Adrenal gland (tissue), 5 donors: ENCODE results near the gene SH3BGRL2.

Source experiments
- CTCF ChIP-seq, 6 experiments: fragments of 450-650 bp in 4 of 6; fragments of 200-600 bp in 2 of 6; sonication (generic) in 1 of 6; IDR thresholded peaks; 1 replicate in 5 of 6; 2 replicates in 1 of 6; pipeline versions ENCODE4 v1.5.1 to v1.8.0; 2016 to 2021; ENCODE audit warnings: antibody characterized with exemption in 6 of 6, mild to moderate bottlenecking in 2 of 6, moderate library complexity in 1 of 6
- POLR2A ChIP-seq, 2 donors: fragments of 450-650 bp; IDR thresholded peaks; one replicate each; pipeline ENCODE4 v1.6.1; 2017; ENCODE audit warnings: antibody characterized with exemption in 2 of 2, mild to moderate bottlenecking in 2 of 2, moderate library complexity in 1 of 2
- donor health status: DM: no; HTN: no; CAD: no.

GRCh38 chr6:79646561-79646960, 15.4 kb downstream of the SH3BGRL2 start:
- TF ChIP-seq CTCF (IDR thresholded peaks at IDR 0.05) (no peak), POLR2A (IDR thresholded peaks at IDR 0.05) (no peak)
